ENCODE measurements around the gene ARAP1.

Gene ARAP1

GRCh38 chr11:72779495-72780128, 27.4 kb upstream of the ARAP1 start:
- no peak for DNase-seq

GRCh38 chr11:72778535-72779494, 26.6 kb upstream of the ARAP1 start:
- DNase-seq = no peak

DNA sequence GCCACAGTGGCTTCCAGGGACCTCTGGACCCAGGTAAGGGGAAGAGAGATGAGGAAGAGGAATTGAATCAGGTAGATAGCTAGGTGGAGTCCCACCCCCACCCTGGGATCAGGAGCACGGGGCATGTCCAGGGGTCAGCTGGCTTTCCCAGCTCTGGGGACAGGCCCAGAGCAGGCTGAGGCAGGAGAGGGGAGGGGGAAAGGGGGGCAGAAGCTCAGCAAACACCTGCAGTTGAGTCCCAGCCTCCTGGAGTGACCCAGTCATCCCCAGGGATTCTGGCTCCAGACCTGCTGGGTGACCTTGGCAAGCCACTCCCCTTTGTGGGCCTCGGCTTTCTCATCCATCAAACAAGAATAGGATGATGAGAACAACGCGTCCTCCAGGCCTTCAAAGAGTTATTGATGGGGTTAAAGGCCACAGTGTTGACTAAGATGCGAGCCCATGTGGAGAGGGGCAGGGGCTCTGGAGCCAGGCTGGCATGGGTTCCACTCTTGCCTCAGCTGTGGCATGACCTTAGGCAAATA, 25.6 kb upstream of the ARAP1 start:
- DNase-seq = no peak

- no peak for DNase-seq
Measured at GRCh38 chr11:72776844-72777754, 24.9 kb upstream of the ARAP1 start.

GRCh38 chr11:72776117-72776843, 24.1 kb upstream of the ARAP1 start:
- DNase-seq = no peak

DNA sequence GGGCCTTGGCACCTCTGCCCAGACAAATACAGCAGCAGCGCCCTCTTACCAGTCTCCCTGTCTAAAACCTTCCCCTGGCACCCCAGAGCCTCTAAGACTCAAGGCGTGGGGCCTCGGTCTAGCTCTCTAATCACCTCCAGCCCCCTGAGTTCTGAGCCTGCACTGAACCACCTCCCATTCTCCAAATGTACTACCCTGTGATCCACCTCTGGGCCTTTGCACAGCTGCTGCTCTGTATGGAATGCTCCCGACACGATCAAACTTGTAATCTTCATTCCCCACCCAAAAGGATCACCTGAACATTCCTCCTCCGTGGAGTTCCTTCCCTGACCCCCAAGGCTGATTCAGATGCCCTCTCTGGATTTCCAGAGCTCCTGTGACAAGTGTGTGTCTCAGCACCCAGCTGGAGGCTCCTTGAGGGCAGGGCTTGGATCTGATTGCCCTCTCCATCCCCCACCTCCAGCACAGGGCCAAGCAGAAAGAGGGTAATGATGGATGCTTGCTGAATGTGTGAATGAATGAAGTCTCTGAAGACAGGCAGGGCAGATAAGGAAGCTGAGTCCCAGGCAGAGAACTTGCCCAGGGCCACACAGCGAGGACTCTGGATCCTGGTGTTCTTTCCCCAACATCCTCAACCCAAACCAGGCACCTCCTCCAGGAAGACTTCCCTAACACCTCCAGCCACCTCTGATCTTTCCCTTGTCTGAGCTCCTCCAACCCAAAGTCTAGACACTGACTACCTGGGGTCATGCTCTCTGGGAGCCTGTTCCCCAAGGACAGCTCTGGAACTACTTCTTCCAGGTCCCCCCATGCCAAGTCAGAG, 23.3 kb upstream of the ARAP1 start:
- no peak for DNase-seq

GRCh38 chr11:72774499-72774898, 22.3 kb upstream of the ARAP1 start:
- no peak for DNase-seq

GRCh38 chr11:72773696-72774095, 21.5 kb upstream of the ARAP1 start:
- DNase-seq = no peak

- DNase-seq = no peak
Measured at GRCh38 chr11:72773291-72773690, 21.1 kb upstream of the ARAP1 start.

DNA sequence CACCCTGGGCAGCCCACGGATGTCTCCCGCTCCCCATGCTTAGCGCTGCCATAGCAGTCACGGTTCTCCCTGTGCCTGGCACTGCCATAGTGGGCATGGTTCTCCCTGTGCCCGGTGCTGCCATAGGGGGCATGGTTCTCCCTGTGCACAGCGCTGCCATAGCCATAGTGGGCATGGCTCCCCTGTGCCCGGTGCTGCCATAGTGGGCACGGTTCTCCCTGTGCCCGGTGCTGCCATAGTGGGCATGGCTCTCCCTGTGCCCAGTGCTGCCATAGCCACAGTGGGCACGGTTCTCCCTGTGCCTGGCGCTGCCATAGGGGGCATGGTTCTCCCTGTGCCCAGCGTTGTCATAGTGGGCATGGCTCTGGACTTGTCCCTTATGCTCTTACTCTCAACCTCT, 19.9 kb upstream of the ARAP1 start:
- DNase-seq = no peak

DNA sequence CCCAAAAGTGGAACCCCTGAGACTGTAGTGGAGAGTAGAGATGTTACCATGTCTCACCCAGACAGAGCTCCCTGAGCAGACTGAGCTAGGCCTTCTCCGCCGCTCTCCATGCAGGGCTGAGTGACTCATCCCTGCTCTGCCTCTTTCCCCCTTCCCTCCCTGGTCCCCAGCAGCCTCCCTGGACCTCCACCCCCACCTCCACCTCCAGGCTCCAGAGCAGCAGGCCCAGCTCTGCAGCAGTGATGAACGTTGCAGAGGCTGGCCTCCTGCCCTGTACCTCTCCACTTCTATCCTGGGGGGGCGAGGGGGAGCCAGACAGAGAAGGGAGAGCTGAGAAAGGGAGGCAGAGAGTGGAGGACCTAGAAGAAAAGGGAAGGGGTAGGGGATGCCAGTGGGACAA, 19.3 kb upstream of the ARAP1 start:
- no peak for DNase-seq

DNA sequence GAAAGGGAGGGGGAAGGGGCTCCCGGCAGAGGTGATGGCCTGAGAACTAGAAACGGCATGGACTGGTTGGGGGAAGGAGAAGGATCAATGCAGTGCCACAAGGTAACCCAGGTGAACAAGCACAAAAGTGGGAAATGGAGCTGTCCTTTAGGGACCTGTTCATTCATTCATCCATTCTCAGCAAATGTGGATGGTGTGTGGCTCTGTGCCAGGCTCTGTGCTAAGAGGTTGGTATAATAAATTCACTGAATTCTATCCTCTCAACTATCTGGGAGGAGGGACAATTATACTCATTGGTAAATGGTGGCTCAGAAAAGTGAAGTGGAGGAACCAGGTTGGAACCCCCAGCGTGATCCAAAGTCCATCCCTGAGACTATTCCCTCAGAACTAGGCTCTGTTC, 18.6 kb upstream of the ARAP1 start:
- no peak for DNase-seq

- DNase-seq = no peak
Measured at GRCh38 chr11:72769680-72770079, 17.5 kb upstream of the ARAP1 start.

DNA sequence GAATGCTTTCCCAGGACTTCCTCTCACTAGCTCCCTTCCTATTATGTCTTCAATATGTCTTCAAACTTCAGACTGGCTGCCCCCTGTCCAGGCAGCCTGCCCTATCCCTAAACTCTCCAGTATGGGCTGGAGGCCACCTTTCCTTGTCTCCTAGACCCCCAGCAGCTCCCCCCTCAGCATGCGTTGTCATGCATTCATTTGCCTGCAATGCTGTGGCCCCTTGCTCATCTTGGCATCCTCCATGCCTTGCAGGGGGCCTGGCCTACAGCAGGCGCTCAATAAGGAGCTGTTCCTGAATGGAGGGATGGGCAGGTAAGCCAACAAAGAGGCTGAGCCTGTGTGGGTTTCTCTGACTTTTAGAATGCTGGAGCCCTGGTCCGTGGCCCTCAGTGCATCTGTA, 16.4 kb upstream of the ARAP1 start:
- no peak for DNase-seq

- no peak for DNase-seq
Measured at GRCh38 chr11:72767203-72768062, 15.2 kb upstream of the ARAP1 start.

DNA sequence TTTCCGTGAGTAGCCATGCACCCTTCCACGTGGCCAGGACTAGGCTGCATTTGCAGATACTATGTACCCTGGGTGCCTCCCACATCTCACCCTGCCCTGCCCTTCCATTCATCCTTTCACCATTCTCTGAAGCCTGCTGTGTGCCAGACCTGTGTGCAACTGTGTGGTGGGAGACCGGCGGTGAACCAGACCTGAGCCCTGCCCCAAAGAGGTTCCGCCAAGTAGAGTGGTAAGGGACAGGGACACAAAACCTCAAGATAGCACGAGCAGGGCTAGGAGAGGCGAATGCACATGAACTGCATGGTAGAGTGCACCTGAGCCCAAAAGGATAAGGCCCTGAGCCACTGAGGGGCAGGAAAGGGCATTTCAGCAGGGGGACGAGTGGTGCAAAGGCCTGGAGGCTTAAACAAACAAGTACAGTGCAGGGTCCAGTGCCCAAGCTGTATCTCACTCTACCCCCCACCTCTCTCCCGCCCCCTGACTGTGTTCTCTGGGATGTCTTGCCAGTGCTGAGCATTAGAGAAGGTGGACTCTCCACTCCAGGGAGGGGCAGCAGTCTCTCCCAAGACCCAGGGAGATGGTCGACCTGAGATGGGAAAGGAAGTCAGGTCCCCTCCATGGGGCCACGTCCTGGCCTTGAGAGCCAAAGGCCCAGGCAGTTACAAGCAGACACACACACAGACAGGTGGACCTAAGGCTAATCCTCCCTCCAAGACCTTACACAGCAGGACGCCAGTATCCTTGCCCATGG, 14.1 kb upstream of the ARAP1 start:
- no peak for DNase-seq

GRCh38 chr11:72764503-72764902, 12.3 kb upstream of the ARAP1 start:
- DNase-seq = no peak

GRCh38 chr11:72763823-72764222, 11.6 kb upstream of the ARAP1 start:
- no peak for DNase-seq

GRCh38 chr11:72762641-72763304, 10.6 kb upstream of the ARAP1 start:
- DNase-seq = no peak

Measured in activated CD4-positive, CD25-positive, alpha-beta regulatory T cell treated with anti-CD3 and anti-CD28 coated beads, Interleukin-2, amount 50 U/mL, for 72 hours (primary cell).